Fibroblast of lung (primary cell): ENCODE measurements around the gene CRISP1. TPM values are rescaled to one million over a fixed set of nuclear protein-coding genes. Genes with fewer than 3 reads are reported as not detected.
A peak's percentile ranks its signal among the peaks of the same experiment; 100 is the strongest.

Source experiments
- DNase-seq, 2 donors: peaks; one replicate each; pipeline versions ENCODE4 v3.0.0 to v3.0.0-alpha.2; 2010; ENCODE audit warnings: low read depth in 2 of 2
- H2AFZ ChIP-seq: 2 replicates; pipeline ENCODE4 v1.5.1; 2012; ENCODE audit warnings: low read length, control low read depth, inconsistent platforms
- H3K27ac ChIP-seq: 2 replicates; pipeline ENCODE4 v1.5.1; 2011; ENCODE audit warnings: low read length, control low read depth; ENCODE audit not compliant: insufficient read depth
- H3K27me3 ChIP-seq: 2 replicates; pipeline ENCODE4 v1.5.1; 2011; ENCODE audit warnings: mild to moderate bottlenecking, low read length; ENCODE audit not compliant: control insufficient read depth, insufficient read depth
- H3K36me3 ChIP-seq: 2 replicates; pipeline ENCODE4 v1.5.1; 2011; ENCODE audit warnings: low read length; ENCODE audit not compliant: control insufficient read depth, insufficient read depth
- H3K4me1 ChIP-seq: 2 replicates; pipeline ENCODE4 v1.5.1; 2011; ENCODE audit warnings: low read length; ENCODE audit not compliant: control insufficient read depth, insufficient read depth; ENCODE audit errors: extremely low read depth
- H3K4me2 ChIP-seq: 2 replicates; pipeline ENCODE4 v1.5.1; 2011; ENCODE audit warnings: low read length, control low read depth; ENCODE audit not compliant: insufficient read depth; ENCODE audit errors: extremely low read depth
- H3K4me3 ChIP-seq, 4 experiments: fragments of 200-600 bp in 1 of 4; sonication (generic) in 1 of 4; replicated peaks in 1 of 4; 2 replicates each; pipeline ENCODE4 v1.5.1; 2011 to 2016; ENCODE audit warnings: low read length in 4 of 4, low read depth in 3 of 4, mild to moderate bottlenecking in 3 of 4, control low read depth in 2 of 4, inconsistent platforms in 1 of 4, mixed read lengths in 1 of 4; ENCODE audit not compliant: insufficient read depth in 1 of 4; ENCODE audit errors: control extremely low read depth in 1 of 4
- H3K79me2 ChIP-seq: 2 replicates; pipeline ENCODE4 v1.5.1; 2012; ENCODE audit warnings: mild to moderate bottlenecking, low read length, inconsistent platforms; ENCODE audit not compliant: control insufficient read depth, insufficient read depth
- H3K9ac ChIP-seq: 2 replicates; pipeline ENCODE4 v1.5.1; 2011; ENCODE audit warnings: mild to moderate bottlenecking, low read length, control low read depth; ENCODE audit not compliant: insufficient read depth
- H3K9me3 ChIP-seq: 2 replicates; pipeline ENCODE4 v1.5.1; 2012; ENCODE audit warnings: low read depth, low read length; ENCODE audit not compliant: control insufficient read depth, insufficient read depth
- H4K20me1 ChIP-seq: 2 replicates; pipeline ENCODE4 v1.5.1; 2011; ENCODE audit warnings: low read length; ENCODE audit not compliant: control insufficient read depth, insufficient read depth; ENCODE audit errors: extremely low read depth
- EZH2 ChIP-seq: IDR thresholded peaks from 2 replicates; pipeline ENCODE4 v1.5.1; 2012; ENCODE audit warnings: low read length, control low read depth, mild to moderate bottlenecking; ENCODE audit errors: missing control alignments
- polyA plus RNA-seq, 2 donors: library from polyadenylated mRNA; depleted of rRNA in 1 of 2; stranded (reverse) in 1 of 2; unstranded in 1 of 2; fragments of >200 nt; gene quantifications; 2 replicates each; pipeline ENCODE4 v1.2.1, GENCODE V29; 2011 to 2012; ENCODE audit warnings: missing spikeins in 1 of 2
- total RNA-seq: library from RNA; depleted of rRNA; stranded (reverse); fragments of >200 nt; gene quantifications from 2 replicates; pipeline ENCODE4 v1.2.1, GENCODE V29; 2014
- TF ChIP-seq, protein P1 (sequence below), 2 donors: IDR thresholded peaks in 1 of 2; conservative IDR thresholded peaks in 1 of 2; 1 replicate in 1 of 2; 2 replicates in 1 of 2; pipeline ENCODE4 v1.5.1; 2011 to 2012; ENCODE audit warnings: low read length in 2 of 2, control low read depth in 1 of 2, inconsistent platforms in 1 of 2, low read depth in 1 of 2, mild to moderate bottlenecking in 1 of 2

Gene CRISP1
- total and polyA plus RNA-seq, 2 donors (not counting 1 experiment from before 2014, with no cell fraction given) = not detected

DNA sequence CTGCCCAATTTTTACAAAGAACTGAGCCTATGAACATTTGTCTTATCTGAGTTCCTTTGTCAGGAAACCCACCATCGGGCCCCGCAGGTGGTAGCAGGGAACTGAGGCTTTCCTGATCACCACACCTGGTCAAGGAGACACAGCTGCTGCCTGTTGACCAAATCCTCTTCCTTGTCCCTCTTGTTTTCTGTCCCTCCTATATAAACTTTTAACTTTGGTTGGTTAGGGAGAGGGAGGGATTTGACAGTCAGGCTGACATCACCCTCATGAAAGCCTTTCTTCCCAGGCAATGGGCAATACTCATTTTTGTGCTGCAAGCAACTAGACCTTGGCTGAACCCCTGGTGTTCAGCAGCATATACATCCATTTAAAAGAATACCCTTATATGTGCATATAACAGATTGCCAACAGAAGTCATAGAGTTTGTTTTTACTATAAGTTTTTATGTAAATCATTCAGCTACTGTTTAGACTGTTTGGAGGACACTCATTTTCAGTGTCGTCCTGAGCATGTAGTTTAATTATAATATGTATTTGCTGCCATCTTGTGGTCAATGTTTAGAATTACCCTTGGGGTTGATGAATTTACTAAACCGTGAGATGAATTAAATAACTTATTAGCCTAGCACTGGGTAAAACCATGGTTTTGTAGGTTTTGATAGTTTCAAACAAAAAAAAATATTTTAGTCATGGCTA is 17.0 kb downstream of the CRISP1 start:
- Histone ChIP-seq H3K9me3 (no peaks in the 10 kb centered on the region), H3K9ac (no peak overlapping the region), H3K27ac (no peak overlapping the region), H3K36me3 (no peaks in the 10 kb centered on the region), H2AFZ (no peak overlapping the region), H4K20me1 (no peaks in the 10 kb centered on the region), H3K4me3 (no peak overlapping the region), H3K27me3 (no peaks in the 10 kb centered on the region), H3K79me2 (no peaks in the 10 kb centered on the region), H3K4me2 (no peak overlapping the region), H3K4me1 (no peaks in the 10 kb centered on the region)
- TF ChIP-seq EZH2 = no peak
- TF ChIP-seq, protein P1, sequence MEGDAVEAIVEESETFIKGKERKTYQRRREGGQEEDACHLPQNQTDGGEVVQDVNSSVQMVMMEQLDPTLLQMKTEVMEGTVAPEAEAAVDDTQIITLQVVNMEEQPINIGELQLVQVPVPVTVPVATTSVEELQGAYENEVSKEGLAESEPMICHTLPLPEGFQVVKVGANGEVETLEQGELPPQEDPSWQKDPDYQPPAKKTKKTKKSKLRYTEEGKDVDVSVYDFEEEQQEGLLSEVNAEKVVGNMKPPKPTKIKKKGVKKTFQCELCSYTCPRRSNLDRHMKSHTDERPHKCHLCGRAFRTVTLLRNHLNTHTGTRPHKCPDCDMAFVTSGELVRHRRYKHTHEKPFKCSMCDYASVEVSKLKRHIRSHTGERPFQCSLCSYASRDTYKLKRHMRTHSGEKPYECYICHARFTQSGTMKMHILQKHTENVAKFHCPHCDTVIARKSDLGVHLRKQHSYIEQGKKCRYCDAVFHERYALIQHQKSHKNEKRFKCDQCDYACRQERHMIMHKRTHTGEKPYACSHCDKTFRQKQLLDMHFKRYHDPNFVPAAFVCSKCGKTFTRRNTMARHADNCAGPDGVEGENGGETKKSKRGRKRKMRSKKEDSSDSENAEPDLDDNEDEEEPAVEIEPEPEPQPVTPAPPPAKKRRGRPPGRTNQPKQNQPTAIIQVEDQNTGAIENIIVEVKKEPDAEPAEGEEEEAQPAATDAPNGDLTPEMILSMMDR (conservative IDR thresholded peaks at IDR 0.05 in 1 of 2, IDR thresholded peaks at IDR 0.05 in 1 of 2; ENCODE audit: low read depth in 1 of 2, low read length in 2 of 2) = peak; percentile 11 to 46
- DNase-seq = peak; percentile 43 to 78

GRCh38 chr6:49847673-49848072 is 18.7 kb downstream of the CRISP1 start:
- Histone ChIP-seq H3K9me3 (no peaks in the 10 kb centered on the region), H3K9ac (no peak overlapping the region), H3K36me3 (no peaks in the 10 kb centered on the region), H3K4me3 (no peak overlapping the region), H2AFZ (no peak overlapping the region), H3K27ac (no peak overlapping the region), H3K4me2 (no peak overlapping the region), H3K79me2 (no peaks in the 10 kb centered on the region), H3K4me1 (no peaks in the 10 kb centered on the region), H3K27me3 (no peaks in the 10 kb centered on the region), H4K20me1 (no peaks in the 10 kb centered on the region)
- TF ChIP-seq, protein P1 (conservative IDR thresholded peaks at IDR 0.05 in 1 of 2, IDR thresholded peaks at IDR 0.05 in 1 of 2; ENCODE audit: low read depth in 1 of 2, low read length in 2 of 2) = no peak
- TF ChIP-seq EZH2 = no peak
- no peak for DNase-seq

GRCh38 chr6:49847014-49847413 is 19.3 kb downstream of the CRISP1 start:
- Histone ChIP-seq H3K27me3 (no peaks in the 10 kb centered on the region), H2AFZ (no peak overlapping the region), H3K27ac (no peak overlapping the region), H3K9ac (no peak overlapping the region), H3K4me1 (no peaks in the 10 kb centered on the region), H3K9me3 (no peaks in the 10 kb centered on the region), H3K4me3 (no peak overlapping the region), H3K36me3 (no peaks in the 10 kb centered on the region), H3K79me2 (no peaks in the 10 kb centered on the region), H3K4me2 (no peak overlapping the region), H4K20me1 (no peaks in the 10 kb centered on the region)
- DNase-seq = no peak
- TF ChIP-seq, protein P1 (conservative IDR thresholded peaks at IDR 0.05 in 1 of 2, IDR thresholded peaks at IDR 0.05 in 1 of 2; ENCODE audit: low read depth in 1 of 2, low read length in 2 of 2) = no peak
- no peak for TF ChIP-seq EZH2
